AG08396 (cell line): Measurements from ENCODE around the gene MAD1L1.

Source experiments
- DNase-seq: peaks from one replicate; pipeline ENCODE4 v3.0.0; 2012; ENCODE audit warnings: low spot score, mixed read lengths

MAD1L1 gene

DNA sequence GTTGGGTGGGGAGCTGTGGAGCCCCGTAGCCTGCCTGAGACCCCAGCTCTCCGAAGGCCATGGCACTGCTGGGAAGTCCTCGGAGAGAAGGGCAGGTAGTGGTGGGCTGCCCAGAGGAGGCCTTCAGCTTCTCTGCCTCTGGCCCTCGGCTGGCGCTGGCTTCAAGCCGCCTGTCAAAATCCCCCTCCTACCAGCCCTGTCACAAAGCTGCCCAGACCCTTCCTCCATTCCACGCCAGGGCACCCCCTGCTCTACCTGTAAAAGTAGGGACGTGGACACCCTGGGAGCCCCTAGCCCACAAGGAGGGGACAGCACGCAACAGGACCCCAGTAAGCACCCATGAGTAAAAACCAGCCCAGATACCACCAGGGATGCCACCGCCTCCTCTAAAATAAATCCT is 31.6 kb downstream of the MAD1L1 start:
- DNase-seq, result no peak

DNA sequence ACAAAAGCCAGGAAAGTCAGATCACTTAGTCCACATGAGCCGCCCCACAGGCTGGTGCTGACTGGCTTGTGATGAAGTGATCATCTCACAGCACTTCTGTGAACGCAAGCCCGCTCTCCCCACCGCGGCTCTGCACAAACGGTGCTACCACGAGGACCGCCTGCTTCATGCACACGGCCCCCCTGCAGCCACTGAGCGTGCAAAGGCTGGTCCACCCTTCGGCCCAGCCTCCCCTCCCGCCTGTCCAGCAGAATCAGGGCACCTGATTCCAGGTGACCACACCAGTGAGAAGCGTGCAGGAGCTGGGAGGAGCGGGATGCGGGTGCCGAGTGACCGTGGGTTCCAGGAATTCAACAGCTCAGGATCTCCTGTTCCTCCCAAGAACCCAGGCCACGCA is 32.2 kb downstream of the MAD1L1 start:
- DNase-seq, result no peak

DNA sequence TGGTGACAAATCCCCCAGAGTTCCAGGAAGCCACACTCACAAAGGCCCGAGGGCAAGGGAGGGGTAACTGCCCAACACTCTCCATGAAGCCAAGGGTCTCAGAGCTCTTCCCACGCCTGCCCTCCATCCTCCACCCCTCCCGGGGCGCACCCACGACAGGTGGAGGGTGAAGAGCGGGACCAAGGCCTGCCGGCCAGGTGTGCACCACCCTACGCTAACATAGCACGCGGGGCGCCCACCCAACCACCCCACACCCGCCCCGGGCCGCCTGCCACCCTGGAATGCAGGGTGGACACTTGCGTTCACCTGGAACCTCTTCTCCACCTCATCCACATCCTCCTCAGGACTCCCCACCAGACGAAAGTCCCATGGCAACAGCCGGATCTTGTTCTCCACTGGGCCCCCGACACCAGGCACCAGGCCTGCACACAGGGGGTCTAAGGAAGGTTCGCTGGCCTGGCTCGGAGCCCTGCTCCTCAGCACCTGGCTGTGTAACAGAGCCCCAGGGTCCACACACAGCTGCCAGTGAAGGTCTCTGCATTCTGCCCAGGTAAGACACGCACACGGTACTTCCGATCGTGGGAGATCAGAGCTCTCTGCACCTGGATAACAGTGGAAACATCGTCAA is 32.7 kb downstream of the MAD1L1 start:
- DNase-seq, result no peak

DNA sequence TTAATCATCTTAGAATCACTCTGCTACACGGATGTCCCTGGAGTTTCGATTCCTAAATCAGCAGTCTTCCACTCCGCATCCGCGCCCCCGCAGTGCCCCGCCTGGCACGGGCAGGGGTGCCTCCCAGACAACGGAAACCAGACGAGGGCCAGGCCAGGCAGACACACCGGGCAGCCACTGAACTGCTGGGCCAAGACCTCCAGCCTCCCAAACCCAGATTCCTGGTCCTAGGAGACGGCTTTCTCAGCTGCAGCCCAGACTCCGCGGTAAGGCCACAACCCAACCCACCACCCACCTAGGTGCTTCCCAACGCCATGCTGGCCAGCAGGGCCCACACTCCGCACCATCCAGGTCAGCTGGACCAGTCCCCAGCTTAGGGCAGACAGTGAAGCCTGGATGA is 33.2 kb downstream of the MAD1L1 start:
- DNase-seq, result no peak

DNA sequence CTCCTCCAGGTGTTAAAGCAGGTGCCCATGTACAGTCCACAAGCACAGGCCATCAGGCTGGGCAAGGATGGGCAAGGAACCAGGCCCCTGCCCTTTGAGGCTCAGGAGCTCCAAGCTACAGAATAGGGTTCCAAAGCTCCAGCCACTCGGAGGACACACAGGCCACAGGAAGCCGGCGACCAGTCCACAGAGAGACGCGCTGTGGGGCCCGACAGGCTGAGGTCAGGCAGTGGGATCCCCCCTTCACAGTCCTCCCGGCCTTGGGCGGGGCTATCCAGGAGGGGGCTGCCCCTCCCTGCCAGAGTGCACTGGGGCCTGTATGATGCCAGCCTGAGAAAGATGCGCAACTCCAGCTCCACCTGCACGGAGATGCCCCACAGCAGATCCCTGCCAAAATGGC is 34.0 kb downstream of the MAD1L1 start:
- no peak for DNase-seq

DNA sequence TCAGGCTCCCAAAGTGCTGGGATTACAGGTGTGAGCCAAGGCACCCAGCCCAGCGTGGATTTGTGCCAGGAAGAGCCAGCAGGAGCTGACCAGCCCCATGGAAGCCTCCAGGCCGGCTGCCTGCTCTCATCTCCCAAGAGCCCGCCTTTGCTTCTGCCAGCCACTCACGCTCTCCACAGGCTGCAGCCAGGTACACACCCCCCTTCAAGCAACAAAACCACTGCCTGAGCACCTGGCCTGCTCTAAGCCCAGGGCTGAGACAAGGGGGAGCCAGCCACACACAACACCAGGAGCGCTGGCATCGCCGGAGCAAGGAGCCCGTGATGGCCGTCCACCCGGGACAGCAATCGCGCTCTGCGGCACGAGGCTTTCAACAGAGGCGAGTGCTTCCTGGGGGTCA is 34.5 kb downstream of the MAD1L1 start:
- no peak for DNase-seq

DNA sequence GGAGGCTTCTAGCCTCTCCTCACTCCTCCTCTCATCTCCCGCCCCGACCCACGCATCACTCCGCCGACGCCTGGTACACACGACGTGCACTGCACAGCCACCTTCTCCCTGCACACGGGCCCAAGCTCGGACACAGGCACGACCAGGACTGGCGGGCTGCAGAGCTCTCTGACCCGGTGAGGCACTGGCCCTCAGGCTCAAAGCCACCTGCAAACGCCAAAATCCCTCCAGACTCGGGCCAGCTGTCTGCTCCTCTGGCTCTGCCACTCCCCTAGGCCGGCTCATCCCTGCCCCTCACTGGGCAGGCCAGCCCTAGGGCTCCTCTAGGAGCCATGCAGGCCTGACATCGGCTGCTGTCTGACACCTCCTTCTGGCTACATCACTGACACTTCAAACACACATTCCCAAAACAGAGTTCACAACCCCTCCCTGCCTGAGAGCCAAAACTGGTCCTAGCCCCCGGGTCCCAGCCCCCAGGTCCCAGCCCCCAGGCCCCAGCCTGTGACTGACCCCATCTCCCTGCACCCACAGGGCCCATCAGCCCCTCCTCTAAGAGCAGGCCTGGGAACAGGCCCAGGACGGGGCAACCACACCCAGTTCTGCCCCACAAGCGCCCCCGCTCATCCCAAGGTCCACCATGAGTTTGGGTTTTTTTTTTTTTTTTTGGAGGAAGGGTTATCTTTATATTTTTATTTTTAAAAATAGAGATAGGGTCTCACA is 35.1 kb downstream of the MAD1L1 start:
- DNase-seq, result no peak

DNA sequence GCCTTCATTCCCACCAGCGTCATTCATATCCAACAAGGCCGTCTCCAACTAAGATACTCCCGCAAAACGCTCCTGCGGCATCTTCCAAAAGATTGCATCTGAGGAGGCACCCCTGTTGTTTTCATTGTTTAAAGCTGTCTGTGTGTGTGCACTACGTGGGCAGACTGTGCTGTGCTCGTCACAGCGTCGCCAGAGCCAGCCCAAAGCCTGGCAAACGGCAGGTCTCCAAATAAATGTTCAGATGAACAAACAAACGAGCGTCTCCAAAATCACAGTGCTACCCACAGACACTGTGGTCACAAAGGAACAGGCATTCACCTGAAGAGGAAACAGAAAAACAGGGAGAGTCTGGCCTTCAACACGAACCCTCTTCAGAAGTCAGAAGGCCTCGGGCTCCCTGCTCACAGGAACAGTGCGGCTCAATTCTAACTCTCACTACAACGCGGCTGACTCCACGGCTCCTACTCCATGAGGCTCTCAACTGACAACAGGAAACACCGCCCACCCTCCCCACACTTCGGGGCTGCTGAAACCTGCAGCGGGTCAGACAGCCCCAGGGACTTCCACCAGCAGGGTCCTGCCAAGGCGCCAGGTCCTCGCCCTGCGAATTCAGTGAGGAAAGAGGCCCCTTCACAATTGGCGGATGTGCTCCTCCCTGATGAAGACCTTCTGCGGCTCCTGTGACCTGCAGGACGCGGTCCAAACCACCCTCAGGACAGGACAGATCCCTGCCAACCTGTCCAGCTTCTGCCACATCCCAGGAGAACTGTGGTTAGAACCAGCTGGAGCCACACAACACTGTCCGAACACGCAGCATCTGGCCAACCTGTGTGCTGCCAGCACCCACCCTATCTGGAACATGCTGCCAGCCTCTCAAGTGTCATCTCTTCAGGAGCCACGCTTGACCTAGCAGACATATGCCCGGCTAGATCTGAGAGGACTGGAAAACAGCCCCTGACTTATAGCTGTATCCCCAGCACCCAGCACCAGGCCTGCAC is 36.1 kb downstream of the MAD1L1 start:
- DNase-seq, result no peak

DNA sequence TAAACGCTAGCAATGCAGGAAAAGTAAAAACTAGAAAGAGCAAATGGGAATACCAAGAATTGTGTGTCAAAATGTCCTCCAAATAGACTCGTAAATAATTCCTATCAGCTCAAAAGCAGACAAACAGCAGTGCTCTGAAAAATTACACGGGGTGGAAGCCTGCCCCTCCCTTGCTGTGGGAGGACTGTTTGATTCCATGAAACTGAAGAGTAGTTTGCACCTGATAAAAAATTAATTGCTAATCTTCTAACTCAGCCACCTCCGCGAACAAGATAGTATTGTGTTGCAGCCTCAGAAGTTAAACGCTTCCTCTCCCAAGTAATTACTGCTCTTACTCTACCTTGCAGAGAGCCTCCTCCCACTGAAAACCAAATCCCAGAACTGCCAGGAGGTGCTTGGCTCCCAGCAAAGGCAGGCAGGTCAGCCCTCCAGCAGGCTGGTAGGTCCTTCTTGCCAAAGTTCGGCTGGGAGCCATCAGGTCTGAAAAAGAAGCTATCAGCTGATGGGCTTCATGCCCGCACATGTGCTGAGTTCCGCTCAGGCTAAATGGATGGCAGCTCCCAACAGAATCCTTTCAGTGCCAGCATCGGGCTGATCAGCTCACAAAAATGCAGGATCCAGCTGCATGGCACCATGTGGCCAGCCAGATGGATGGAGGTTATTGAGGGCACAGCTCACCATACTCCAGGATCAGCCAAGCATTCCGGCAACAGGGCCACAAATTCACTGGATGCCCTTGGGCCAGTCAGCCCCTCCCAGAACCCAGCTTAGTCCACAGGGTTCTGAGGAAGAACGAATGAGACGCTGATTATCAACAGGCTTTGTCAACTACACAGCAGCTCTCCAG is 37.1 kb downstream of the MAD1L1 start:
- DNase-seq, result no peak

DNA sequence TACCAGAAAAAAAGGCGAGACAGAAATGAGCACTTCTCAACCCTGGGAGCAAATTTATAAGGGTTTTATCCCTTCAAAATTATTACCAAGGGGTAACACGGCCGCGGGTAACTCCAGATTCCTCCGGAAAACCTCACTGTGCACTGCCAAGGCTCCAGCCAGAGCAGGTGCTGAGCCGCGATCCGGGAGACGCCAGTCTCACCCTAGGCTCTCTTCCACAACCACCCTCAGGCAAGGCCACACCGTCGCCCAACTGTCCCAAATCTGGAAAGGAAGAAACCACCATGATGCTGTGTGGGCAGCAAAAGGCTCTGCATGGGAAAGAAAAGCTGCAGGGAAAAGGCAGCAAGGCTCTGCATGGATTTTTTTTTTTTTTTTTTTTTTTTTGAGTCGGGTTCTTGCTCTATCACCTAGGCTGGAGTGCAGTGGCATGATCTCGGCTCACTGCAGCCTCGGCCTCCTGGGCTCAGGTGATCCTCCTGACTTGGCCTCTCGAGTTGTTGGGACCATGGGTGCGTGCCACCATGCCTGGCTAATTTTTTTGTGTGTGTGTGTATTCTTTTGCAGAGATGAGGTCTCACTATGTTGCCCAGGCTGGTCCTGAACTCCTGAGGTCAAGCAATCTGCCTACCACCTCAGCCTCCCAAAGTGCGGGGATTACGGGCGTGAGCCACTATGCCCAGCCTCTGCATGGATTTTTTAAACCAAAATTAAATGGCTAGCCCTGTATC is 39.0 kb downstream of the MAD1L1 start:
- DNase-seq, result no peak

DNA sequence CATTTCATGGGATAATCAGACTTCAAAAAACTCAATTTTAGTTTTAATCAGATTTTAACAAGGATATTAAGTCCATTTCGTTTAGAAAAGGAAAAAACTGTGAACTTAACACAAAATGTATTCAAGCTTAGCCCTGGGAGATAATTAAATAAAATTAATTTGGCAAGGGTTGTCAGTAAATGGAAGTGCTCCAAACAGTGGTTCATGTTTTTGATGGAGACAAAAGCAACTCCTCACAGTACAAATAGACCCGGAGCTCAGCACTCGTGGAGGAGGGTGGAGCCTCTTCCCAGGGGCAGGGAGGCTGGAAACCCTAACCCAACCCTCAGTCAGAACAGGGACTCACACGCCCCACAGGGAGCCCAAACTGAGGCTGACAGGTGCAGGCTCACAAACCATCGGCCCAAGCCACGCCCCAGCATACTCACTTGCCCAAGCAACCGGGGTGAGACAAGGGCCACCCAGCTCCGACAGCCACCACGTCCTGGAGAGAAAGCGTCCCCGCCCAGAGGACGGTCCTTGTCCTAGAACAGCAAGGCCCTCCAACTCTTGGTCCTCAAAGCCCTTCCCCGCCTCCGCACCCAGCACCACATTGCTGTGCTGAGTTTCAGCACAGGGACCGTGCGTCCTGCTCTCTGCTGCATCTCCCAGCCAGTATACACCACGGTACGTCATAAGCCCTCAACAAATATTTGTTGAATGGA is 39.8 kb downstream of the MAD1L1 start:
- DNase-seq, result no peak

DNA sequence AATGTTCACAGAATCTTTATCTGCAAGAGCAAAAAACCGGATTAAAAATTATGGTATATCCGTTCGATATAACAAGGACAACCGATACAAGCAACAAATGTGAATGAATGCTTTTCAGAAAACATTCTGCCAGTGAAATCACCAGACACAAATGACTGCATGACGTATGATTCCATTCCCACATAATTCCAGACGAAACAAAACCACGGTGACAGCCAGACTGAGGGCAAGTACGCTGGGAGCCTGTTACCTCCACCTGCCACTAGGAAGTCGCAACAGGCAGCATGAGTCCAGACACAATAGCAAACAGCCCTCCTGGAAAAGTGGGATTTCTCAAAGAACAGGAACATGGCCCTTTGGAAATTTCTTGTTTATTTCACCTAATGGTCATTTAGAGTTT is 41.7 kb downstream of the MAD1L1 start:
- DNase-seq, result no peak

DNA sequence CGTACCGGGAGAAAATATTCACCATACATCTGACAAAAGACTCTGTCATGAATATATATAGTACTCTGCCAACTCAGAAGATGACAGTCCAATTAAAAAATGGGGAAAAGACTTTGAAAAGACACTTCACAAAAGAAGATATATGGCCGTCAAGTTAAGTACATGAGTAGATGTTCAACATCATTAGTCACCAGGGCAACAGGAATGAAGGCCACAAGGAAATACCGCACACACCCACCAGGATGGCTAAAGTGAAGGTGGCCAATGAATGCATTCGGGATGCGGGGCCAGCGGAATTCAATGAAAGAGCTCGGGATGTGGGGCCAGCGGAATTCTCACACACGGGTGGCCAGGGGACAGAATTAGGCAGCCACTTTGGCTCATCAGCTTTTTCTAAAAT is 42.2 kb downstream of the MAD1L1 start:
- no peak for DNase-seq

DNA sequence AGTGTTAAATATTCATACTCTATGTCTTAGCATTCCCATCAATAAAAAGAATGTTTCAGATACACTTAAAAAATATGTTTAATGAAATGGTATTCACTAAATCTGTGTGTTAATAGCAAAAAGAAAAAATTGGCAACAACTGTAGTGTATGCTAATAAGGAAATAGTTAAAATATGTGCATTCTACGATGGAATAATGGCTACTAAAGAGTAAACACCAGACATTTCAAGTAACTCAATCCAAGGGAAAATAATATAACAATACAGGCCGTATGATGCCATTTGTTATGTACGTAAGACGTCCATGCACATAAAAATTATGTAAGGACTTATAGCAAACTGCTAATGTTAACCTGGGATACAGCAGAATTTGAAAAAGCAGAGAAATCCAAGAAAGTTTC is 46.6 kb downstream of the MAD1L1 start:
- DNase-seq, result no peak

DNA sequence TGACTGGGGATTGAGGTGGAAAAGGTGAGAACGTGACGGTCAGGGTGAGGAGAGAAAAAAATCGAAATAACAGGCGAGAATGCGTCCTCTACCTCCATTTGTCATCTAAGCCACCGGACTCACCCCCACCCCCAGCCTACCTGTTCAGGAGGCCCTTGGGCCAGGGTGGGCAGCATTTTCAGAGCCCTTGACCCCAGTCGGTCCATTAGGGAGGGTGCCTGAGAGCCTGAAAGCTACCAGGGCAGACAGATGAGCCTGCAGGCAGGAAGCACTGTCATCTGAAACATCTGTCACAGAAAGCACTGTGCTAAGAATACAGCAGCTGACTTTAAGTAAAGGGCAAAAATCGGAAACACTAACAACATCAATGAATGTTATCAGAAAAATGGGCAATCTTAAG is 47.0 kb downstream of the MAD1L1 start:
- DNase-seq, result no peak

DNA sequence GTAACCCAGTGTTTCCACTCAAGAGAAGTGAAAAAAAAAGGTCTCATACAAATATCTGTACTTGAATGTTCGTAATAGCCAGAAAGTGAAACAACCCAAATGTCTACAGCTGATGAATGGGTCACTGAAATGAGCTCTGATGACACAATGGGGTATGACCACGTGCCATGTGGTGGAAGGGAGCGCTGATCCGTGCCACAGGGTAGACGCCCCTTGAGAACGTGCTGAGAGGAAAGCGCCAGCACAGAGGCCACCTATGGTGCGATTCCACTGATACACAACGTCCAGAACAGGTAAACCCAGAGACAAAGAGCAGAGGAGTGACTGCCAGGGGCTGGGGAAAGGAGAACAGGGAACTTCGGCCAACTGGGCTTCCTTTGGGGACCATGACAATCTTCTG is 50.3 kb downstream of the MAD1L1 start:
- DNase-seq, result no peak

DNA sequence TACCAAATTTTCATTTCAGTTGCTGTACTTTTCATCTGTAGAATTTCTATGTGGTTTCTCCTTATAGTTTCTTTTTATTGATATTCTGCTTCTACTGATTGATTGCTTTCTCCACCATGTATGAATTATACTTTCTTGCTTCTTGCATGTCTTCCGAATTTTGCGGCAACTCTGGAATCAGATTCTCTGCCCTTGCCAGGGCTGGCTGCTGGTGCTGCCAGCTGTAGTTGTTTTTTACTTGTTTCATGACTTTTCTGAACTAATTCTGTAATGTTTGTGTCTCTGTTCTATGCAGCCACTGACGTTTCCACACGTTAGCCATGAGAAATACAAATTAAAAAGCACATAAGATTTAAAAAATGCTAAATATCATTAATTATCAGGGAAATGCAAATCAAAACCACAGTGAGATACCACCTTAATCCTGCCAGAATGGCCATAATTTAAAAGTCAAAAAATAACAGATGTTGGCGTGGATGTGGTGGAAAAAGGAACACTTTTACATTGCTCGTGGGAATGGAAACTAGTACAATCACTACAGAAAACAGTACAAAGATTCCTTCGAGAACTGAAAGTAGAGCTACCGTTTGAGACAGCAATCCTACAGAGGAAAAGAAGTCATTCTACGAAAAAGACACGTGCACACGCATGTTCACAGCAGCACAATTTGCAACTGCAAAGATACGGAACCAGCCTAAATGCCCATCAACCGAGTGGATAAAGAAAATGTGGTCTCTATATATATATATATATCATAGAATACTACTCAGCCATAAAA is 51.5 kb downstream of the MAD1L1 start:
- no peak for DNase-seq

DNA sequence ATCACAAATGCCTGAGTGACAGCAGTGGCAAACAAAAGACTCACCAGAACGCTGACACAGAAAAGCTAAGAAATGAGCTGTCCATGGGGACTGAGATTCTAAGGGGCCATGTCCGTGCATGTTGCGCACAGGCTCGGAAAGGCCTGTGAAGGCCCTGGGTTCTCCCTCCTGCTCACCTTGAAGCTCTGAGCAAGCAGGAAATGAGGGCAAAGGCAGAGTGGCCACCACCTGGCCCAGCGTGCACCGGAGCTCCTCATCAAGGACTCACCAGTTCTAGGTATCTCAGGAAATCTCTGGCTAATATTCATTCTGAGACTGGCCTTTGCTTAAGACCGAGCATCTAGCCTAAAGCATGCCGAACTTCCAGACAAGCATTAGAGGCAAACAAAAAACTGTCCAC is 52.7 kb downstream of the MAD1L1 start:
- no peak for DNase-seq

DNA sequence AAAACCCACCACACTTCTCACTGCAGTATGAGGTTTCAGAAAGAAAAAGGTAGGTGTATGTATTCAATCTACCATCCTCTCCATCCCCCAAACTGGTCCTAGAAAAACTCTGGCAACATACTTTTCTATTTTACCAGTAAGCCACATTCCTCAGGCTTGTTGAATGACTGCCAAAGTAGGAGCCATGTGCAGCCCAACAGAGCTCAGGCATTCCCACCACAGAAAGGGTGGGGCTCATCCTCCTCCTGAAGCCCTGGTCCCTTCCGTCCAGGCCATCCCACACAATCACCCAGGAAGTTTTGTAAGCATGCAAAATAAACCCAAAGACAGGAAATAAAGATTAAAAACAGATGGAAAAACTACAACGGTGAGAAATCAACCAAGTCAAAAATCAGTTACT is 57.2 kb downstream of the MAD1L1 start:
- DNase-seq, result peak; percentile 93

DNA sequence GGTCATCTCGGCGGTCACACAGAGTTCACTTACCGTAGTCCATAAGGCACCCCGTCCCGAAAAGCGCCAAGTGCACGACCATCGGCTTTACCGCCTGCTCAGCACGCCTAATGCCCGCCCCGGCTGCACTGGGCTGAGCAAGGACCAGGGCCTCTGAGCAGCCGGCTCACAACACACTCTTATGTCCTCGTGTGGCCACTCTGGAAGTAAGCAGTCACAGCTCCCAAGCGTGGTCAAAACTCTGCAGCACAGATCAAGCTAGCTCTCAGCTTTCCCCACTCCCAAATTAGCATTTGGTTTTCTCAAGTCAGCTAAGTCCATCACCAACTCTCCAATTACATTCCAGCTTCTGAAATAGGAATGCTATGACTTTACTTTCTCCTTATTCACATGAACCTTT is 57.7 kb downstream of the MAD1L1 start:
- peak; percentile 66 for DNase-seq
